Mesodermal cell (in vitro differentiated cells): ENCODE measurements around the gene SYMPK. TPM values are rescaled to one million over a fixed set of nuclear protein-coding genes. Genes with fewer than 3 reads are reported as not detected.

Experiments
- H3K27ac ChIP-seq: 2 replicates; pipeline ENCODE4 v1.7.0; 2013; ENCODE audit warnings: mild to moderate bottlenecking, low read depth, low read length, moderate library complexity; ENCODE audit not compliant: severe bottlenecking
- H3K36me3 ChIP-seq: 2 replicates; pipeline ENCODE4 v1.7.1; 2013; ENCODE audit warnings: mild to moderate bottlenecking, low read length, moderate library complexity; ENCODE audit not compliant: control insufficient read depth, insufficient read depth
- H3K4me1 ChIP-seq: one replicate; pipeline ENCODE4 v1.7.1; 2013; ENCODE audit warnings: mild to moderate bottlenecking, low read length; ENCODE audit not compliant: insufficient read depth, control insufficient read depth, poor library complexity, severe bottlenecking
- H3K4me3 ChIP-seq: 2 replicates; pipeline ENCODE4 v1.7.0; 2013; ENCODE audit warnings: low read length, control low read depth, mild to moderate bottlenecking; ENCODE audit not compliant: insufficient read depth, poor library complexity, severe bottlenecking; ENCODE audit errors: extremely low read depth
- H3K9me3 ChIP-seq: 2 replicates; pipeline ENCODE4 v1.7.1; 2013; ENCODE audit warnings: mild to moderate bottlenecking, low read length, moderate library complexity; ENCODE audit not compliant: control insufficient read depth
- WGBS, 2 experiments: methylation state at CpG; one replicate each; pipeline ENCODE4 v1.1.5; 2013; ENCODE audit warnings: missing lambda C conversion rate in 2 of 2; ENCODE audit not compliant: insufficient coverage in 2 of 2; 5-methylcytosine and 5-hydroxymethylcytosine counted together
- polyA plus RNA-seq, 2 experiments: library from polyadenylated mRNA; stranded (reverse); fragments of 50-300 nt; gene quantifications; one replicate each; pipeline ENCODE4 v1.2.3, GENCODE V29; 2013

Gene SYMPK
- polyA plus RNA-seq (2013, experiment 1 of 2): 63.0 TPM
- 54.3 TPM for polyA plus RNA-seq (2013, experiment 2 of 2)

DNA sequence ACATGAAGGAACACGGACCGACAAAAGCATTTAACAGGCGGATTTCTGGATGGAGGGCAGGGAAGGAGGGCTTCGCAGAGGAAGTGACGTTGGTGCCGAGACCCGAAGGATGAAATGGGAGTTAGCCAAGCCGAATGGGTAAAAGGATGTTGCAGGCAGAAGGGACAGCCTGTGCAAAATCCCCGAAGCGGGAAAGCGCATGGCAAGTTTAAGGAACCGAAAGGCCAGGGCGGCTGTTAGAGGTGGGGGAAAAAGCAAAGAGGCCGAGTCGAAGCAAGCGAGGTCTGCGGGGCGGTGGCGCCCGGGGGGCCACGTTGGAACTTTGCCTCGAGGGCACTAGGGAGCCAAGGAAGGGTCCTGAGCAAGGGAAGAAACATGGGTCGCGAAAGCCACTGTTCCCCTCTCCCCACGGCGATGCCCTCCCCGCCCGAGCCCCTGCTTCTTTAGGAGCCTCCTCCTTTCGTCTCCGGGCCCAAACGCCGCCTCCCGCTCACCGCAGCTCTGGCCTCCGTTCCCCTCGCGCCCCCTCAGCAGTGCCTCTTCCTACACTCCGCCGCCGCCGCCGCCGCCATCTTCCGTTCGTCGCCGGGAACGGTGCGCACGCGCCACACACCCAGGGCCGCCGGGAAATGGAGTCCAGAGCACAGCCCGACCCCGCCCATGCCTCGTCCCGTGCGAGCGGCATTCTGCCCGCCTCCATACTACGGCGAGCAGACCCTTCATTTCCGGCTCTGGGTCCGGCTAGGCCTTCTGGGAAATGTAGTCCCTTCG, at the start of gene SYMPK:
Gene SYMPK (minus strand): TSS at position 584 of the 771 bp plus-strand sequence. CDS start 8,652 bp downstream, outside the sequence.
- Histone ChIP-seq H3K27ac (peak within 1 kb of the TSS; percentile 91), H3K4me1 (no peaks in the 10 kb centered on the region), H3K4me3 (peak within 1 kb of the TSS; percentile 87), H3K36me3 (peaks cover 32% of the 10 kb centered on the region), H3K9me3 (no peaks in the 10 kb centered on the region)
- WGBS, 2 experiments: 0% methylated on average over 59 to 63 of the region's 65 CpGs

DNA sequence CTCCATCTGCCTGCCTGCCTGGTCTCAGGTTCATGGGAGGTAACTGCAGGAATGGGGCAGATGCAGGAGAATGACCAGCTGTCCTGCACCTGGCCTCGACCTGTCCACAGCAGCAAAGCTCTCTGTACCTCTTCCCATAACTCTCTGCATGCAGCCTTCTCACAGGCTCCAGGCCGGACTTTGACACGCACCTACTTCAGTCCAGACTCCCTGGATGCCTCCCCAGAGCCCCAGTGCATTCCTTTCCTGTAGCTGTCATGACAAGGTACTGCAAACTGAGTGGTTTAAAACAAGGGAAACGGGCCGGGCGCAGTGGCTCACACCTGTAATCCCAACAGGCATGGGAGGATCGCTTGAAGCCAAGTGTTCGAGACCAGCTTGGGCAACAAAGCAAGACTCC, 48.3 kb upstream of the SYMPK start:
- no peaks in the 10 kb centered on the region for H3K9me3 ChIP-seq
- WGBS, 2 experiments: 90 to 94% methylated on average over 6 to 8 of the region's 8 CpGs
- H3K4me1 ChIP-seq: no peaks in the 10 kb centered on the region
- H3K27ac ChIP-seq: no peak overlapping the region
- H3K36me3 ChIP-seq: no peaks in the 10 kb centered on the region
- no peak overlapping the region for H3K4me3 ChIP-seq

GRCh38 chr19:45908956-45909355, 46.0 kb upstream of the SYMPK start:
- no peaks in the 10 kb centered on the region for H3K36me3 ChIP-seq
- H3K9me3 ChIP-seq: no peaks in the 10 kb centered on the region
- no peak overlapping the region for H3K27ac ChIP-seq
- WGBS, 2 experiments: 83 to 84% methylated on average over 4 of the region's 5 CpGs
- no peaks in the 10 kb centered on the region for H3K4me1 ChIP-seq
- H3K4me3 ChIP-seq: no peak overlapping the region

- WGBS, 2 experiments: 87 to 91% methylated on average over 2 to 3 of the region's 3 CpGs
- no peaks in the 10 kb centered on the region for H3K9me3 ChIP-seq
- H3K4me3 ChIP-seq: no peak overlapping the region
- H3K4me1 ChIP-seq: peaks cover 3% of the 10 kb centered on the region
- H3K36me3 ChIP-seq: no peaks in the 10 kb centered on the region
- H3K27ac ChIP-seq: no peak overlapping the region
These were observed 43.3 kb upstream of the SYMPK start for GRCh38 chr19:45906221-45906620.

DNA sequence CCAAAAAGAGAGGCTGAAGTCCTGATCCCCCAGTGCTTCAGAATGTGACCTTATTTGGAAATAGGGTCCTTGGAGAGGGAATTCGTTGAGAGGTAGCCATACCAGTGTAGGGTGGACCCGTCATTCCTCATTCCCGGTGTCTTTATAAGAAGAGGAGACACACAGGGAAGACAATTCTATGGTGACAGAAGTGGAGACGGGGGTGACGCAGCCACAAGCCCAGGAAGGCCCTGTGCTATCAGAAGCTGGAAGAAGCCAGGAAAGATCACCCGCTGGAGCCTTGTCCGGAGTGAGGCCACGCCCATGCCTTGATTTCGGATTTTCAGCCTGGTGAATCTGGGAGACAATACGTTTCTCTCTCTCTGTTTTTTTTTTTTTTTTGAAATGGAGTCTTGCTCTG, 42.1 kb upstream of the SYMPK start:
- Histone ChIP-seq H3K36me3 (peaks cover 8% of the 10 kb centered on the region), H3K4me3 (no peak overlapping the region), H3K9me3 (no peaks in the 10 kb centered on the region), H3K4me1 (peaks cover 6% of the 10 kb centered on the region), H3K27ac (no peak overlapping the region)
- WGBS, 2 experiments: 77 to 90% methylated on average over 5 to 8 of the region's 10 CpGs

DNA sequence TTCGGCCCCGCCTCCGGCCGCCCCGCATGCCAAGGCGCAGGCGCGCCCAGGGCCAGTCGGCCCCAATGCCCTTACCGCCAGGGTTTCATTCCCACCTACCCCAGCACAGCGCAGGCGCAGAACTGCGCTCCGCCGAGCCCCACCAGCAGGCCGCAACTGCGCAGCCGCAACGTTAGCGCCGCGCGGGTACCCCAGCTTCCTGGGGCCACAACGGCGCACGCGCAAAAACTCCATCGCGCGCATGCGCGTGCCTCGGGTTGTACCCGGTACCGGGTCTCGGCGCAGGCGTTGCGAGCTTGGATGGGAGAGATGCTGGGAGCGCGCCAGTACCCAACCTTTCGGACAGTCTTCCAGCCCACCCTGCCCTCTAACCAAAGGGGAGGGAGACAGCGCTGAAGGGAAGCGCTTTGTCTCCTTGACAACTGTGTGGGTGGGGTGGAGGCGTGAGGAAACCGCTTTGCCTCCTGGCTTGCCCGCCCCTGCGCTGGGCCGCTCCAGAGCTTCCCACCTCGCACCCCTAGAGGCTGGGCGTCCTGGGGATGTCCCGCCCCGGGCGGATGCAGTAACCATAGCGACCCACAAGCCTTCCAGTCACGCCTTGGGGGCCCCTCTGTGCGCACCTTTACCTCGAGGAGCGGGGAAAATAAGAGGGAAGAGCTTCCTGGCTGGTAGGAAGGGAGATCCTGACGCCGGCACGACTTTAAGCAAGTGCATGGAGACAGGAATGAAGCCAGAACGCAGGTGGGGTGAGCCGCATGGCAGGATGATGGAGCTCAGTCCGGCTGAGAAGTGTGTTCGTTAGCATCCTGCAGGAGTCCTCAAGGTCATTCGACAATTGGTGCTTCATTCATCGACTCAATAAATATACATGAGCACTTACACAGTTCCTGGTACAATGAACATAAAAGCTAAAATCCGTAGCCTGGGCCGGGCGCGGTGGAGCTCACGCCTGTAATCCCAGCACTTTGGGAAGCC, 40.0 kb upstream of the SYMPK start:
- Histone ChIP-seq H3K9me3 (no peaks in the 10 kb centered on the region), H3K36me3 (peaks cover 25% of the 10 kb centered on the region), H3K27ac (peak overlapping the region; percentile 69), H3K4me1 (peaks cover 6% of the 10 kb centered on the region), H3K4me3 (peak overlapping the region; percentile 77)
- WGBS, 2 experiments: 4 to 8% methylated on average over 55 to 62 of the region's 73 CpGs

GRCh38 chr19:45901912-45902650, 39.1 kb upstream of the SYMPK start, which contains the start of gene MYPOP:
MYPOP (minus strand) TSS chr19:45902613; CDS start chr19:45901773, 840 bp downstream.
- H3K4me3 ChIP-seq: peak within 1 kb of the TSS; percentile 77
- H3K9me3 ChIP-seq: no peaks in the 10 kb centered on the region
- peak within 1 kb of the TSS; percentile 69 for H3K27ac ChIP-seq
- peaks cover 6% of the 10 kb centered on the region for H3K4me1 ChIP-seq
- 0 to 1% methylated on average over 34 to 42 of the region's 47 CpGs for WGBS, 2 experiments
- H3K36me3 ChIP-seq: peaks cover 32% of the 10 kb centered on the region

DNA sequence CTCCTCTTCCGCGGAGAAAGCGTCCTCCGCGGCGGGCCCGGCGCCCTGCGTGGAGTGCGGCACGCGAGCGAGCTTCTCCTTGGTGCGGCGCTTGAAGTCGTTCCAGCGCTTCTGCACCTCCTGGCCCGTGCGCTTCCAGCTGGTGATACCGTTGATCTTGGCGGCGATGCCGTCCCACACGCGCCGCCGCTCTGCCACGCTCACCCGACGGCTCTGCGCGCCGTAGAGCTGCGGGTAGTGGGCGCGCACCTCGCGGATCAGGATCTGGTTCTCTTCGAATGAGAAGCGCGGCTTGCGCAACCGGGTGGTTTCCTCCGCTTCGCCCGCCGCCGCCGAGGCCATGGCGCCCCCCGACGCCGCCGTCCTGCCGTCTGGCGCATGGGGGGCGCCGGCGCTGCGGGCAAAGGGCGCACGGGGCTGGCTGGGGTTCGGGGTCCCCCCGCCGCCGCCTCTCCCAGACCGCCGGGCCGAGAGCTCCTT, 38.5 kb upstream of the SYMPK start:
- Histone ChIP-seq H3K36me3 (peaks cover 34% of the 10 kb centered on the region), H3K4me1 (peaks cover 6% of the 10 kb centered on the region), H3K27ac (no peak overlapping the region), H3K9me3 (no peaks in the 10 kb centered on the region), H3K4me3 (peak overlapping the region; percentile 77)
- WGBS, 2 experiments: 4 to 5% methylated on average over 50 to 63 of the region's 69 CpGs

- H3K9me3 ChIP-seq: no peaks in the 10 kb centered on the region
- peaks cover 38% of the 10 kb centered on the region for H3K36me3 ChIP-seq
- no peak overlapping the region for H3K27ac ChIP-seq
- H3K4me3 ChIP-seq: peak overlapping the region; percentile 77
- peaks cover 6% of the 10 kb centered on the region for H3K4me1 ChIP-seq
- WGBS, 2 experiments: 42 to 45% methylated on average over 15 to 21 of the region's 22 CpGs
These were observed 37.9 kb upstream of the SYMPK start for GRCh38 chr19:45900738-45901431.
